Measurements from ENCODE around the gene DDX24. TPM values are rescaled to one million over a fixed set of nuclear protein-coding genes. Genes with fewer than 3 reads are reported as not detected.

Gene DDX24
- total RNA-seq, 2 experiments from 2014 or later = 273 to 292 TPM

GRCh38 chr14:94115058-94115591 is 34.1 kb upstream of the DDX24 start:
- POLR2A ChIA-PET = interaction anchor here (1.1 kb wide), 1 partner anchor 14 kb away, joined by 5 read pairs; no protein-coding TSS in a partner anchor
- CTCF ChIA-PET = no interaction called here

- CTCF ChIA-PET = no interaction called here
- POLR2A ChIA-PET = interaction anchor here (1.1 kb wide), 1 partner anchor 14 kb away, joined by 5 read pairs; no protein-coding TSS in a partner anchor
Observed at GRCh38 chr14:94114589-94115057, 33.6 kb upstream of the DDX24 start.

- POLR2A ChIA-PET = interaction anchor here (1.1 kb wide), 1 partner anchor 15 kb away, joined by 5 read pairs; no protein-coding TSS in a partner anchor
- CTCF ChIA-PET = no interaction called here
Observed at GRCh38 chr14:94113908-94114588, 33.0 kb upstream of the DDX24 start.

GRCh38 chr14:94113490-94113889 is 32.5 kb upstream of the DDX24 start:
- CTCF ChIA-PET = no interaction called here
- POLR2A ChIA-PET = no interaction called here

- ChIA-PET CTCF (no interaction called here), POLR2A (no interaction called here)
Observed at GRCh38 chr14:94113073-94113472, 32.1 kb upstream of the DDX24 start.

GRCh38 chr14:94112513-94113063 is 31.6 kb upstream of the DDX24 start:
- ChIA-PET CTCF (no interaction called here), POLR2A (no interaction called here)

- CTCF ChIA-PET = no interaction called here
Observed at GRCh38 chr14:94111276-94112095, 30.5 kb upstream of the DDX24 start.

GRCh38 chr14:94110552-94111181 is 29.7 kb upstream of the DDX24 start, which contains the start of gene IFI27:
TSS of gene IFI27 (plus strand) at chr14:94110736.
- POLR2A ChIA-PET = no interaction called here
- CTCF ChIA-PET = no interaction called here

More at GRCh38 chr14:94111276-94112095, 30.5 kb upstream of the DDX24 start:
- POLR2A ChIA-PET = no interaction called here

GRCh38 chr14:94109915-94110250 is 28.9 kb upstream of the DDX24 start:
- ChIA-PET CTCF (no interaction called here), POLR2A (no interaction called here)

GRCh38 chr14:94104731-94105130 is 23.7 kb upstream of the DDX24 start:
- ChIA-PET POLR2A (no interaction called here), CTCF (no interaction called here)

- ChIA-PET POLR2A (no interaction called here), CTCF (no interaction called here)
Observed at GRCh38 chr14:94103554-94104150, 22.6 kb upstream of the DDX24 start.

- ChIA-PET POLR2A (no interaction called here), CTCF (no interaction called here)
Observed at GRCh38 chr14:94102768-94103482, 21.9 kb upstream of the DDX24 start.

- ChIA-PET CTCF (no interaction called here), POLR2A (no interaction called here)
Observed at GRCh38 chr14:94101748-94102147, 20.7 kb upstream of the DDX24 start.

GRCh38 chr14:94100847-94101246 is 19.8 kb upstream of the DDX24 start:
- POLR2A ChIA-PET = no interaction called here
- CTCF ChIA-PET = no interaction called here

- ChIA-PET CTCF (no interaction called here), POLR2A (no interaction called here)
Observed at GRCh38 chr14:94099006-94099405, 18.0 kb upstream of the DDX24 start.

GRCh38 chr14:94098326-94098992 is 17.5 kb upstream of the DDX24 start:
- POLR2A ChIA-PET = no interaction called here
- CTCF ChIA-PET = no interaction called here

GRCh38 chr14:94097091-94097490 is 16.1 kb upstream of the DDX24 start:
- ChIA-PET CTCF (interaction anchor here (0.5 kb wide), 1 partner anchor 868 kb away, joined by 3 read pairs; no protein-coding TSS in a partner anchor), POLR2A (no interaction called here)

GRCh38 chr14:94093418-94093817 is 12.4 kb upstream of the DDX24 start:
- ChIA-PET POLR2A (no interaction called here), CTCF (no interaction called here)

GRCh38 chr14:94089479-94089878 is 8.5 kb upstream of the DDX24 start:
- ChIA-PET POLR2A (no interaction called here), CTCF (no interaction called here)

All from activated CD8-positive, alpha-beta memory T cell treated with anti-CD3 and anti-CD28 coated beads for 36 hours (primary cell).